Spleen (tissue), 7 donors: ENCODE measurements around the gene SFMBT1.

Source experiments
- POLR2AphosphoS5 ChIP-seq, 3 donors: sonication (generic); formaldehyde crosslinking; IDR thresholded peaks; one replicate each; pipeline ENCODE4 v1.5.1; 2017; ENCODE audit warnings: antibody characterized with exemption in 3 of 3
- TF ChIP-seq, protein P1 (sequence below), 11 experiments: fragments of 200-600 bp in 7 of 11; fragments of 450-650 bp in 4 of 11; sonication (generic) in 4 of 11; IDR thresholded peaks in 8 of 11; conservative IDR thresholded peaks in 3 of 11; 1 replicate in 7 of 11; 2 replicates in 4 of 11; pipeline versions ENCODE4 v1.4.0 to v1.8.0; 2016 to 2021; ENCODE audit warnings: antibody characterized with exemption in 11 of 11, inconsistent platforms in 4 of 11, mild to moderate bottlenecking in 1 of 11
- donor health status: DM: no; HTN: no; CAD: no; lungs with moderate emphysema.
- donor health status: DM: no; HTN: no; CAD: no.
- donor health status: DM: no; HTN: no; CAD: no.

DNA sequence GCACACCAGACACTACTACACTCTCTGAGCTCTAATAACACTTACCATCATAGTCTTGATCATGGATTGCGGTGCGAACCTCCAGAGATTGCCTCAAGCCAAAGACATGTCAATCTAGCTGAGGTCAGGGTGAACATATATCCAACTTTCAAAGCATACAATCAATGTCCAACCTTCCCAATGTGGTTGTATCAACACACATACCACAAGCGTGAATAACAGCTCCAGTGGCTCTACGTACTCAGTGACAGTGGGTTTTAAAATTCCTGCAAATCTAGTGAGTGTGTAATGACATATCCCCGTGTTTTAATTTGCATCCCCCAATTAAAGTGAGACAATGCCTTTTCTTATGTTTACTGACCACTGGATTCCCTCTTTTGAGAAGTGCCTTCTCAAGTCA, 29.6 kb downstream of the SFMBT1 start:
- TF ChIP-seq, protein P1, sequence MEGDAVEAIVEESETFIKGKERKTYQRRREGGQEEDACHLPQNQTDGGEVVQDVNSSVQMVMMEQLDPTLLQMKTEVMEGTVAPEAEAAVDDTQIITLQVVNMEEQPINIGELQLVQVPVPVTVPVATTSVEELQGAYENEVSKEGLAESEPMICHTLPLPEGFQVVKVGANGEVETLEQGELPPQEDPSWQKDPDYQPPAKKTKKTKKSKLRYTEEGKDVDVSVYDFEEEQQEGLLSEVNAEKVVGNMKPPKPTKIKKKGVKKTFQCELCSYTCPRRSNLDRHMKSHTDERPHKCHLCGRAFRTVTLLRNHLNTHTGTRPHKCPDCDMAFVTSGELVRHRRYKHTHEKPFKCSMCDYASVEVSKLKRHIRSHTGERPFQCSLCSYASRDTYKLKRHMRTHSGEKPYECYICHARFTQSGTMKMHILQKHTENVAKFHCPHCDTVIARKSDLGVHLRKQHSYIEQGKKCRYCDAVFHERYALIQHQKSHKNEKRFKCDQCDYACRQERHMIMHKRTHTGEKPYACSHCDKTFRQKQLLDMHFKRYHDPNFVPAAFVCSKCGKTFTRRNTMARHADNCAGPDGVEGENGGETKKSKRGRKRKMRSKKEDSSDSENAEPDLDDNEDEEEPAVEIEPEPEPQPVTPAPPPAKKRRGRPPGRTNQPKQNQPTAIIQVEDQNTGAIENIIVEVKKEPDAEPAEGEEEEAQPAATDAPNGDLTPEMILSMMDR (IDR thresholded peaks at IDR 0.05 in 8 of 11, conservative IDR thresholded peaks at IDR 0.05 in 3 of 11), result no peak
- no peak for TF ChIP-seq POLR2AphosphoS5 (IDR thresholded peaks at IDR 0.05)
